IMR-90 (cell line): ENCODE results near the gene PAWR. TPM values are rescaled to one million over a fixed set of nuclear protein-coding genes. Genes with fewer than 3 reads are reported as not detected.

Experiments used
- ATAC-seq: fragments of 200-7000 bp; cut with Tn5 transposase; 2 replicates; pipeline ENCODE4 v1.9.1; 2020; ENCODE audit warnings: low read depth, mild to moderate bottlenecking, moderate library complexity
- BruUV-seq: library from RNA; stranded (reverse); fragments of 400-500 nt; replicated peaks from 2 replicates; lab custom pipeline; 2021; lab: Mats Ljungman, UMichigan
- CTCF ChIA-PET: fragments of 300-600 bp; formaldehyde crosslinking; extraction: SDS; loops from one replicate; lab custom pipeline; 2021; ENCODE audit warnings: antibody characterized with exemption; lab: Yijun Ruan, JAX
- POLR2A ChIA-PET: fragments of 300-600 bp; sonication (Branson Sonifier 250); formaldehyde crosslinking; loops from one replicate; lab custom pipeline; 2022; ENCODE audit warnings: antibody characterized with exemption; ENCODE audit not compliant: unreplicated experiment; lab: Charles Lee
- DNase-seq: peaks from one replicate; pipeline ENCODE4 v3.0.0; 2013
- H2AFZ ChIP-seq: replicated peaks from 2 replicates; pipeline ENCODE3; 2013; ENCODE audit warnings: low read length, mild to moderate bottlenecking; ENCODE audit not compliant: poor library complexity
- H2AK5ac ChIP-seq: 2 replicates; pipeline ENCODE4 v1.6.1; 2013; ENCODE audit warnings: low read depth, low read length, inconsistent platforms
- H2AK9ac ChIP-seq: replicated peaks from 2 replicates; pipeline ENCODE3; 2013; ENCODE audit warnings: mild to moderate bottlenecking, low read depth, low read length, moderate library complexity; ENCODE audit not compliant: poor library complexity
- H2BK120ac ChIP-seq: 2 replicates; pipeline ENCODE4 v1.6.1; 2013; ENCODE audit warnings: low read depth, low read length, inconsistent platforms
- H2BK15ac ChIP-seq: 3 replicates; pipeline ENCODE4 v1.6.1; 2013; ENCODE audit warnings: low read depth, low read length, inconsistent platforms
- H2BK20ac ChIP-seq: 2 replicates; pipeline ENCODE4 v1.6.1; 2013; ENCODE audit warnings: low read depth, mild to moderate bottlenecking, inconsistent platforms, low read length, moderate library complexity
- H2BK5ac ChIP-seq: 2 replicates; pipeline ENCODE4 v1.6.1; 2013; ENCODE audit warnings: mild to moderate bottlenecking, low read depth, low read length, inconsistent platforms; ENCODE audit not compliant: poor library complexity, severe bottlenecking
- H3K14ac ChIP-seq: replicated peaks from 2 replicates; pipeline ENCODE4 v1.6.1; 2013; ENCODE audit warnings: low read depth, low read length, inconsistent platforms
- H3K18ac ChIP-seq: 2 replicates; pipeline ENCODE4 v1.6.1; 2013; ENCODE audit warnings: low read depth, low read length, control low read depth
- H3K23ac ChIP-seq: 2 replicates; pipeline ENCODE4 v1.6.1; 2013; ENCODE audit warnings: low read depth, low read length, inconsistent platforms
- H3K27ac ChIP-seq: 2 replicates; pipeline ENCODE4 v1.5.1; 2013; ENCODE audit warnings: mild to moderate bottlenecking, control low read depth, low read length; ENCODE audit not compliant: insufficient read depth
- H3K27me3 ChIP-seq: 2 replicates; pipeline ENCODE4 v1.6.1; 2013; ENCODE audit warnings: low read length; ENCODE audit not compliant: control insufficient read depth, insufficient read depth
- H3K36me3 ChIP-seq: 2 replicates; pipeline ENCODE4 v1.6.1; 2013; ENCODE audit warnings: low read length, mixed read lengths; ENCODE audit not compliant: control insufficient read depth, insufficient read depth
- H3K4ac ChIP-seq: 2 replicates; pipeline ENCODE4 v1.6.1; 2013; ENCODE audit warnings: low read depth, low read length, inconsistent platforms
- H3K4me1 ChIP-seq: 2 replicates; pipeline ENCODE4 v1.6.1; 2013; ENCODE audit warnings: low read length, mixed read lengths; ENCODE audit not compliant: control insufficient read depth, insufficient read depth
- H3K4me2 ChIP-seq: 2 replicates; pipeline ENCODE4 v1.6.1; 2013; ENCODE audit warnings: low read depth, mild to moderate bottlenecking, control low read depth, low read length, moderate library complexity
- H3K4me3 ChIP-seq: 2 replicates; pipeline ENCODE4 v1.5.1; 2013; ENCODE audit warnings: low read depth, mild to moderate bottlenecking, control low read depth, low read length, moderate library complexity; ENCODE audit not compliant: insufficient read depth
- H3K56ac ChIP-seq: 2 replicates; pipeline ENCODE4 v1.6.1; 2013; ENCODE audit warnings: low read length, inconsistent platforms; ENCODE audit not compliant: insufficient read depth; ENCODE audit errors: extremely low read depth
- H3K79me1 ChIP-seq, 2 experiments: 2 replicates each; pipeline ENCODE4 v1.6.1; 2013; ENCODE audit warnings: low read length in 2 of 2, inconsistent platforms in 1 of 2, low read depth in 1 of 2
- H3K9ac ChIP-seq: 2 replicates; pipeline ENCODE4 v1.6.1; 2013; ENCODE audit warnings: low read depth, low read length, control low read depth
- H3K9me1 ChIP-seq: 2 replicates; pipeline ENCODE4 v1.6.1; 2013; ENCODE audit warnings: low read length, inconsistent platforms; ENCODE audit not compliant: insufficient read depth
- H3K9me3 ChIP-seq: 2 replicates; pipeline ENCODE4 v1.6.1; 2013; ENCODE audit warnings: low read length; ENCODE audit not compliant: control insufficient read depth, insufficient read depth
- H4K20me1 ChIP-seq: 2 replicates; pipeline ENCODE4 v1.6.1; 2013; ENCODE audit warnings: low read length, inconsistent platforms; ENCODE audit not compliant: insufficient read depth
- H4K5ac ChIP-seq: 2 replicates; pipeline ENCODE4 v1.6.1; 2013; ENCODE audit warnings: mild to moderate bottlenecking, low read depth, low read length, control low read depth
- H4K8ac ChIP-seq, 2 experiments: 2 replicates each; pipeline ENCODE4 v1.6.1; 2013; ENCODE audit warnings: low read depth in 2 of 2, low read length in 2 of 2, control low read depth in 1 of 2, inconsistent platforms in 1 of 2
- H4K91ac ChIP-seq: 2 replicates; pipeline ENCODE4 v1.6.1; 2013; ENCODE audit warnings: low read depth, low read length, inconsistent platforms; ENCODE audit not compliant: insufficient read depth
- MXI1 ChIP-seq: IDR thresholded peaks from 2 replicates; pipeline ENCODE4 v1.6.1; 2012; ENCODE audit warnings: low read depth, mild to moderate bottlenecking, low read length, moderate library complexity, borderline replicate concordance
- WGBS, 2 experiments: methylation state at CpG; one replicate each; pipeline versions ENCODE4 v1.1.5 to v1.1.7; 2013; ENCODE audit warnings: missing lambda C conversion rate in 2 of 2; ENCODE audit not compliant: insufficient read length in 1 of 2; ENCODE audit errors: extremely low coverage in 2 of 2; 5-methylcytosine and 5-hydroxymethylcytosine counted together
- dilution Hi-C: fragments of 300-500 bp; cut with HindIII; formaldehyde crosslinking; loops from one replicate; pipeline ENCODE4 v1.14.3; 2018; ENCODE audit warnings: low sequenced_read_pairs; ENCODE audit not compliant: unreplicated experiment
- in situ Hi-C: fragments of 300-500 bp; cut with MboI; formaldehyde crosslinking; loops from 3 replicates; pipeline ENCODE4 v1.14.3; 2019; ENCODE audit warnings: low sequenced_read_pairs, inconsistent platforms, mixed read lengths
- intact Hi-C: fragments of 100-400 bp; cut with micrococcal nuclease; formaldehyde crosslinking; loops from 2 replicates; pipeline ENCODE4 v1.10.0; 2022
- polyA plus RNA-seq, 3 experiments: library from polyadenylated mRNA; depleted of rRNA; stranded (reverse); fragments of >200 nt; gene quantifications; 2 replicates each; pipeline ENCODE4 v1.2.3, GENCODE V29; 2012; ENCODE audit warnings: low replicate concordance in 1 of 3
- total RNA-seq: library from RNA; depleted of rRNA; stranded (reverse); fragments of >200 nt; gene quantifications from 2 replicates; pipeline ENCODE4 v1.2.3, GENCODE V29; 2012

The PAWR gene
- total and polyA plus RNA-seq, 2 of the 4 experiments (the other 2 are of a cell fraction) = 13.2 to 13.6 TPM

DNA sequence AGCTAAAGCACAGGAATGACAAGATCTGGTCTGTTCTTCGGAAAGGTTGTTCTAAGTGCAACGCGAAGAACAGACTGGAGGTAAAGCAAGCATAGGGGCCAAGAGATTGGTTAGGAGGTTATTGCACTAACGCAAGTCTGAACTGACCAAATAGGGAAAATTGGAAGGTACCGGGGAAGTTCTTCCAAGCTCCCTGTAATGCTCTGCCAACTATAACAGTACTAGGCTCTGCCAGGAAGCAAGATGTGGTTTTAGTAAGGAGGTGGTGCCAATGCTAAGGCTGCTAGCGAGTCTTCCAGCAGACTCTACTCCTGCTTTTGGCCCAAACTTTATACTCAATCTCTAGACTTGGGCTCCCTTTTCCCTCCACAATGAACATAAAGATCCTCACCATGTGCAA, 138.6 kb downstream of the PAWR start:
- in situ Hi-C loops = no loop called here
- intact Hi-C loops = loop anchor here (10.0 kb wide), 3 partner anchors 493 to 1213 kb away; no protein-coding TSS in a partner anchor
- dilution Hi-C loops = no loop called here

More for the DNA sequence above, 138.6 kb downstream of the PAWR start:
- no peak overlapping the region for H2AK9ac ChIP-seq
- peaks cover 3% of the 10 kb centered on the region for H3K36me3 ChIP-seq
- H3K79me1 ChIP-seq = 0 out of 4 replicates have a peak, but pooled peaks cover 0 to 1% of the 10 kb centered on the region in 2 experiments
- H3K9me3 ChIP-seq = no peaks in the 10 kb centered on the region
- no peak overlapping the region for H3K4ac ChIP-seq
- H2BK5ac ChIP-seq = no peak overlapping the region
- H3K4me1 ChIP-seq = peaks cover 17% of the 10 kb centered on the region
- H3K9ac ChIP-seq = no peak overlapping the region
- no peak overlapping the region for H3K14ac ChIP-seq
- no peak for TF ChIP-seq MXI1
- DNase-seq = no peak
- no CpG with 5 or more reads among the region's 6 CpGs for WGBS, 2 experiments
- BruUV-seq = no TSS peak
- no peak overlapping the region for H2AK5ac ChIP-seq
- H2BK20ac ChIP-seq = no peak overlapping the region; the same call in 1 of the 2 replicates
- H3K27me3 ChIP-seq = no peaks in the 10 kb centered on the region
- POLR2A ChIA-PET = no interaction called here
- no peak overlapping the region for H3K18ac ChIP-seq
- no peak overlapping the region for H4K5ac ChIP-seq
- no peak overlapping the region for H4K91ac ChIP-seq
- H3K56ac ChIP-seq = no peak overlapping the region
- peak overlapping the region; percentile 28; the same call in 1 of the 2 replicates for H2BK120ac ChIP-seq
- H2BK15ac ChIP-seq = 0 out of 3 replicates have a peak overlapping the region, but pooled peaks have one; percentile 8
- H3K9me1 ChIP-seq = no peaks in the 10 kb centered on the region
- H4K20me1 ChIP-seq = no peaks in the 10 kb centered on the region
- no peak overlapping the region for H2AFZ ChIP-seq
- H3K27ac ChIP-seq = no peak overlapping the region
- ATAC-seq = no peak
- H3K4me3 ChIP-seq = no peak overlapping the region
- no peak overlapping the region for H3K4me2 ChIP-seq
- CTCF ChIA-PET = interaction anchor here (0.7 kb wide), 1 partner anchor 635 kb away, joined by 3 read pairs; no protein-coding TSS in a partner anchor
- H3K23ac ChIP-seq = no peak overlapping the region
- H4K8ac ChIP-seq = no peak overlapping the region
